ENCODE data around the gene ARPP19. TPM values are rescaled to one million over a fixed set of nuclear protein-coding genes. Genes with fewer than 3 reads are reported as not detected.

The ARPP19 gene
- total and polyA plus RNA-seq, 2 of the 4 experiments (the other 2 are of a cell fraction): 33.4 to 65.2 TPM

- TF ChIP-seq NFE2L2 (IDR thresholded peaks at IDR 0.05; ENCODE audit: low read depth, low read length) (no peak), CHD1 (IDR thresholded peaks at IDR 0.05; ENCODE audit: low read depth, low read length) (no peak), RAD21 (IDR thresholded peaks at IDR 0.05; ENCODE audit: low read length) (no peak), CEBPB (IDR thresholded peaks at IDR 0.05; ENCODE audit: low read depth, low read length) (no peak), RFX5 (IDR thresholded peaks at IDR 0.05; ENCODE audit: low read depth, low read length) (no peak), RCOR1 (IDR thresholded peaks at IDR 0.05; ENCODE audit: insufficient replicate concordance, low read length) (no peak), MAZ (IDR thresholded peaks at IDR 0.05; ENCODE audit: borderline replicate concordance, low read depth, low read length) (no peak), USF2 (IDR thresholded peaks at IDR 0.05; ENCODE audit: low read depth, low read length) (no peak), POLR2A (IDR thresholded peaks at IDR 0.05; ENCODE audit: low read depth, low read length) (no peak), FOS (IDR thresholded peaks at IDR 0.05; ENCODE audit: low read depth, low read length) (no peak), SMC3 (IDR thresholded peaks at IDR 0.05; ENCODE audit: low read depth, low read length) (no peak), MXI1 (IDR thresholded peaks at IDR 0.05; ENCODE audit: borderline replicate concordance, low read depth, low read length) (no peak), CTCF (conservative IDR thresholded peaks at IDR 0.05; ENCODE audit: low read depth, low read length) (no peak)
- H3K79me1 ChIP-seq (ENCODE audit: low read depth in 1 of 2, low read length in 2 of 2): no peaks in the 10 kb centered on the region; a peak in 1 of 4 replicates
These were observed 40.8 kb upstream of the ARPP19 start for GRCh38 chr15:52609593-52609992.

More at GRCh38 chr15:52609593-52609992, 40.8 kb upstream of the ARPP19 start:
- Histone ChIP-seq H3K9me1 (ENCODE audit: insufficient read depth, low read length) (peaks cover 2% of the 10 kb centered on the region; the same call in 1 of the 2 replicates), H3K9ac (ENCODE audit: low read depth, low read length) (no peak overlapping the region), H3K14ac (replicated peaks; ENCODE audit: low read depth, low read length) (no peak overlapping the region), H3K4me2 (ENCODE audit: low read depth, low read length) (no peak overlapping the region), H2AK5ac (ENCODE audit: low read depth, low read length) (no peak overlapping the region), H2AK9ac (replicated peaks; ENCODE audit: low read depth, low read length, poor library complexity) (no peak overlapping the region), H4K20me1 (ENCODE audit: insufficient read depth, low read length) (no peaks in the 10 kb centered on the region), H2BK5ac (ENCODE audit: low read depth, low read length, poor library complexity, severe bottlenecking) (no peak overlapping the region), H3K9me3 (ENCODE audit: control insufficient read depth, insufficient read depth, low read length) (no peaks in the 10 kb centered on the region), H2BK120ac (ENCODE audit: low read depth, low read length) (no peak overlapping the region), H3K36me3 (ENCODE audit: control insufficient read depth, insufficient read depth, low read length) (peaks cover 20% of the 10 kb centered on the region), H4K91ac (ENCODE audit: insufficient read depth, low read depth, low read length) (no peak overlapping the region), H3K56ac (ENCODE audit: extremely low read depth, insufficient read depth, low read length) (no peak overlapping the region), H3K27me3 (ENCODE audit: control insufficient read depth, insufficient read depth, low read length) (no peaks in the 10 kb centered on the region), H4K5ac (ENCODE audit: low read depth, low read length) (no peak overlapping the region), H3K23ac (ENCODE audit: low read depth, low read length) (no peak overlapping the region), H3K18ac (ENCODE audit: low read depth, low read length) (no peak overlapping the region), H2BK15ac (ENCODE audit: low read depth, low read length) (no peak overlapping the region), H2AFZ (replicated peaks; ENCODE audit: low read length, poor library complexity) (no peak overlapping the region), H2BK20ac (ENCODE audit: low read depth, low read length) (no peak overlapping the region), H3K4me3 (ENCODE audit: insufficient read depth, low read depth, low read length) (no peak overlapping the region), H3K27ac (ENCODE audit: insufficient read depth, low read length) (no peak overlapping the region), H4K8ac (ENCODE audit: low read depth in 2 of 2, low read length in 2 of 2) (no peak overlapping the region), H3K4ac (ENCODE audit: low read depth, low read length) (no peak overlapping the region), H3K4me1 (ENCODE audit: control insufficient read depth, insufficient read depth, low read length) (no peaks in the 10 kb centered on the region)
- DNase-seq (no peak), ATAC-seq (ENCODE audit: low read depth) (no peak)
- in situ Hi-C loops (cut with MboI; ENCODE audit: low sequenced_read_pairs): no loop called here
- intact Hi-C loops (cut with micrococcal nuclease): loop anchor here (10.0 kb wide), 1 partner anchor 65 kb away; the partner anchor contains the start of gene ATOSA
- BruUV-seq (replicated peaks): no TSS peak
- dilution Hi-C loops (cut with HindIII; ENCODE audit: low sequenced_read_pairs, unreplicated experiment): no loop called here
- 100% methylated on average over 1 of the region's 5 CpGs; no CpG with 5 or more reads in 1 of the 2 experiments for WGBS, 2 experiments (ENCODE audit: extremely low coverage in 2 of 2, insufficient read length in 1 of 2)
- ChIA-PET CTCF (no interaction called here), POLR2A (ENCODE audit: unreplicated experiment) (no interaction called here)

Data from IMR-90 (cell line).